AG04450 (cell line): ENCODE data around the gene LIF. TPM values are rescaled to one million over a fixed set of nuclear protein-coding genes. Genes with fewer than 3 reads are reported as not detected.
A peak's percentile ranks its signal among the peaks of the same experiment; 100 is the strongest.

Source experiments
- CTCF ChIA-PET: fragments of 300-600, 350-600 bp; formaldehyde crosslinking; extraction: SDS; loops from one replicate; lab custom pipeline; 2022; ENCODE audit warnings: antibody characterized with exemption, inconsistent platforms; lab: Charles Lee
- POLR2A ChIA-PET: fragments of 350-600 bp; formaldehyde crosslinking; extraction: SDS; loops from one replicate; lab custom pipeline; 2021; ENCODE audit warnings: antibody characterized with exemption, inconsistent platforms; lab: Yijun Ruan, JAX
- DNase-seq: peaks from one replicate; pipeline ENCODE4 v3.0.0-alpha.2; 2011; ENCODE audit warnings: low read depth, low spot score
- H3K27ac ChIP-seq: one replicate; pipeline ENCODE4 v1.5.1; 2012; ENCODE audit warnings: low read depth, low read length, control low read depth
- H3K27me3 ChIP-seq: one replicate; pipeline ENCODE4 v1.6.0; 2012; ENCODE audit warnings: low read length; ENCODE audit not compliant: control insufficient read depth, insufficient read depth
- H3K4me3 ChIP-seq: 2 replicates; pipeline ENCODE4 v1.5.1; 2011; ENCODE audit warnings: mild to moderate bottlenecking, low read depth, low read length, control low read depth
- H3K9me3 ChIP-seq: 2 replicates; pipeline ENCODE4 v1.5.1; 2012; ENCODE audit warnings: low read length; ENCODE audit not compliant: control insufficient read depth, insufficient read depth
- CTCF ChIP-seq: IDR thresholded peaks from 2 replicates; pipeline ENCODE4 v1.5.1; 2011; ENCODE audit warnings: low read depth, low read length, control low read depth, inconsistent platforms
- polyA minus RNA-seq: library from RNA; depleted of rRNA, polyadenylated mRNA; stranded (reverse); fragments of >200 nt; gene quantifications from 2 replicates; pipeline ENCODE4 v1.2.3, GENCODE V29; 2011; rRNA and poly(A)+ RNA removed
- polyA plus RNA-seq: library from polyadenylated mRNA; depleted of rRNA; stranded (reverse); fragments of >200 nt; gene quantifications from 2 replicates; pipeline ENCODE4 v1.2.3, GENCODE V29; 2011; rRNA removed

The LIF gene
- 53.9 and 121 TPM in 2 replicates for polyA plus RNA-seq
- polyA minus RNA-seq = 165 and 320 TPM in 2 replicates

GRCh38 chr22:30245985-30246813 is at the start of gene LIF:
Gene LIF, minus strand, starts transcription at chr22:30246759. Its CDS starts 64 bp downstream, at chr22:30246695.
- Histone ChIP-seq H3K27ac (peak within 1 kb of the TSS; percentile 93), H3K9me3 (peaks cover 13% of the 10 kb centered on the region; the same call in 1 of the 2 replicates), H3K4me3 (peak within 1 kb of the TSS; percentile 84), H3K27me3 (no peaks in the 10 kb centered on the region)
- DNase-seq = peak; percentile 54
- peak; percentile 18; the same call in 1 of the 2 replicates for TF ChIP-seq CTCF
- ChIA-PET CTCF (interaction anchor here (0.5 to 1.8 kb wide), 3 partner anchors 9 to 645 kb away, joined by 3 to 5 read pairs (median 4); no protein-coding TSS in a partner anchor), POLR2A (interaction anchor here (0.5 to 1.7 kb wide), 6 partner anchors 9 to 138 kb away, joined by 3 to 5 read pairs (median 4); no protein-coding TSS in a partner anchor)

- Histone ChIP-seq H3K9me3 (no peaks in the 10 kb centered on the region), H3K27me3 (no peaks in the 10 kb centered on the region), H3K4me3 (no peak overlapping the region), H3K27ac (no peak overlapping the region)
- TF ChIP-seq CTCF = no peak
- CTCF ChIA-PET = no interaction called here
- no peak for DNase-seq
- POLR2A ChIA-PET = no interaction called here
Observed at GRCh38 chr22:30296324-30296723, 49.8 kb upstream of the LIF start.

GRCh38 chr22:30295576-30295975 is 49.0 kb upstream of the LIF start:
- no peak for TF ChIP-seq CTCF
- ChIA-PET CTCF (no interaction called here), POLR2A (no interaction called here)
- Histone ChIP-seq H3K4me3 (no peak overlapping the region), H3K27me3 (no peaks in the 10 kb centered on the region), H3K27ac (no peak overlapping the region), H3K9me3 (no peaks in the 10 kb centered on the region)
- no peak for DNase-seq

- DNase-seq = no peak
- H3K4me3 ChIP-seq = no peak overlapping the region
- CTCF ChIA-PET = no interaction called here
- no peaks in the 10 kb centered on the region for H3K9me3 ChIP-seq
- no peaks in the 10 kb centered on the region for H3K27me3 ChIP-seq
- no peak overlapping the region for H3K27ac ChIP-seq
- no peak for TF ChIP-seq CTCF
- POLR2A ChIA-PET = no interaction called here
Observed at GRCh38 chr22:30294830-30295229, 48.3 kb upstream of the LIF start.

GRCh38 chr22:30294066-30294465 is 47.5 kb upstream of the LIF start:
- ChIA-PET CTCF (no interaction called here), POLR2A (no interaction called here)
- DNase-seq = no peak
- TF ChIP-seq CTCF = no peak
- no peak overlapping the region for H3K4me3 ChIP-seq
- H3K9me3 ChIP-seq = no peaks in the 10 kb centered on the region
- H3K27ac ChIP-seq = no peak overlapping the region
- H3K27me3 ChIP-seq = no peaks in the 10 kb centered on the region
